Epithelial cell of esophagus (primary cell): ENCODE data around the gene PPP2R2D.

Experiments
- DNase-seq: peaks from one replicate; pipeline ENCODE4 v3.0.0; 2010; ENCODE audit warnings: low read depth
- H3K4me3 ChIP-seq: 2 replicates; pipeline ENCODE4 v1.5.1; 2011; ENCODE audit warnings: mild to moderate bottlenecking, low read length, control low read depth
- TF ChIP-seq, protein P1 (sequence below): IDR thresholded peaks from 2 replicates; pipeline ENCODE4 v1.5.1; 2011; ENCODE audit warnings: low read depth, mild to moderate bottlenecking, low read length, control low read depth, inconsistent platforms; ENCODE audit not compliant: insufficient read depth; ENCODE audit errors: missing control alignments

The PPP2R2D gene

DNA sequence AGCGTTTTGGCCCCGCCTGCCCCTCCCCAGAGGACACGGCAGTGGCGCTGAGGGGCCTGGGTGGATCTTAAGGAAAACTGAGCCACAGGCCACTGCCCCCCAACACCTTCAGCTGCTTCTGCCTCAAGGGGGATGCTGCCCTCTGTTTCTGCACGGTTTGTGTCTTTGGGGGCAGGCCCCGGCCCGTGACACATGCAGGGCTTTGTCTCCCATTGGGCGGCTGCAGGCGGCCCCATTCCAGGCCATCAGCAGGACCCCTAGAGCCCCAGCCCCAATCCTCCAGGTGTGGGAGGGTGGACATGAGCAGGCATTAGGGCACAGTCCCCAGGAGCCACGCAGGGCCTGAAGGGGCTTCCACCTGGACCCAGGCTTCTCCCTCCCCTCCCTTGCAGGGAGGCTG, 25.3 kb upstream of the PPP2R2D start:
- DNase-seq, result no peak
- H3K4me3 ChIP-seq, result no peak overlapping the region
- TF ChIP-seq, protein P1, sequence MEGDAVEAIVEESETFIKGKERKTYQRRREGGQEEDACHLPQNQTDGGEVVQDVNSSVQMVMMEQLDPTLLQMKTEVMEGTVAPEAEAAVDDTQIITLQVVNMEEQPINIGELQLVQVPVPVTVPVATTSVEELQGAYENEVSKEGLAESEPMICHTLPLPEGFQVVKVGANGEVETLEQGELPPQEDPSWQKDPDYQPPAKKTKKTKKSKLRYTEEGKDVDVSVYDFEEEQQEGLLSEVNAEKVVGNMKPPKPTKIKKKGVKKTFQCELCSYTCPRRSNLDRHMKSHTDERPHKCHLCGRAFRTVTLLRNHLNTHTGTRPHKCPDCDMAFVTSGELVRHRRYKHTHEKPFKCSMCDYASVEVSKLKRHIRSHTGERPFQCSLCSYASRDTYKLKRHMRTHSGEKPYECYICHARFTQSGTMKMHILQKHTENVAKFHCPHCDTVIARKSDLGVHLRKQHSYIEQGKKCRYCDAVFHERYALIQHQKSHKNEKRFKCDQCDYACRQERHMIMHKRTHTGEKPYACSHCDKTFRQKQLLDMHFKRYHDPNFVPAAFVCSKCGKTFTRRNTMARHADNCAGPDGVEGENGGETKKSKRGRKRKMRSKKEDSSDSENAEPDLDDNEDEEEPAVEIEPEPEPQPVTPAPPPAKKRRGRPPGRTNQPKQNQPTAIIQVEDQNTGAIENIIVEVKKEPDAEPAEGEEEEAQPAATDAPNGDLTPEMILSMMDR, result no peak

DNA sequence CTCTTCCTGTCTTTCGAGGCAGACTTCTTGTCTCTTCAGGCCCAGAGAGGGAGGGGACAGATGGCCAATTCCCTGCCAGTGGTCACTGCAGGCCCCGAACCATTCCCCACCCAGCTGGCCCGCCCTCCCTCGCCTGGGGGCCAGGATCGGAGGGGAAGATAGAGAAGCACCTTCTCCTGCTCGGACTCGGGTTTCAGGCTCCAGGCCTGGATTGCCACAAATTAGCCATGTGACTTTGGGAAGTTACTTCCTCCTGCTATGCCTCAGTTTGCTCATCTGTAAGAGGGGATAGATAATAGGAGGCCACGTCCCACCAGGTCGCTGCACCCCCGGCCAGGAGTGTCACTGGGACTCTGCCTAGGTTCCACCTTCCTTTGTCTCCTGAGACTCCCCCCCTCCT, 24.8 kb upstream of the PPP2R2D start:
- H3K4me3 ChIP-seq, result no peak overlapping the region
- TF ChIP-seq, protein P1, result no peak
- no peak for DNase-seq

DNA sequence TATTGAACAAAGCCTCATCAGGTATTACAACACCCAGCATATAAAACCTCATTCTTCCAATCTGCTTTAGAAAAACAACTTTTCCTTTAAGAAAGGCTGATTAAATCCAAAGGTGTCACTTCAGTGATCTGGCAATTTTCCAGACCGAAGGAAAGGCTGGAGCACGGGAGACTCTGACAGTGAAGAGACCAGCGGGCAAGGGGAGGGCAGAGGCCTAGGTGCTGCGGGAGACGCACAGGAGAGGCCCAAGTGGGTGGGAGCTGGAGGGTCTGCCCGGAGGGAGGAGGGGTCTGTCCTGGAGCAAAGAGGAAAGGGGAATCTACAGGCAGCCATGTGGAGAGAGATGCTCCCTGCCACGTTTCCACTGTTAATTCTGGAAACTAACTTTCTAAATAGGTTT, 24.3 kb upstream of the PPP2R2D start:
- no peak for DNase-seq
- TF ChIP-seq, protein P1, result no peak
- no peak overlapping the region for H3K4me3 ChIP-seq

DNA sequence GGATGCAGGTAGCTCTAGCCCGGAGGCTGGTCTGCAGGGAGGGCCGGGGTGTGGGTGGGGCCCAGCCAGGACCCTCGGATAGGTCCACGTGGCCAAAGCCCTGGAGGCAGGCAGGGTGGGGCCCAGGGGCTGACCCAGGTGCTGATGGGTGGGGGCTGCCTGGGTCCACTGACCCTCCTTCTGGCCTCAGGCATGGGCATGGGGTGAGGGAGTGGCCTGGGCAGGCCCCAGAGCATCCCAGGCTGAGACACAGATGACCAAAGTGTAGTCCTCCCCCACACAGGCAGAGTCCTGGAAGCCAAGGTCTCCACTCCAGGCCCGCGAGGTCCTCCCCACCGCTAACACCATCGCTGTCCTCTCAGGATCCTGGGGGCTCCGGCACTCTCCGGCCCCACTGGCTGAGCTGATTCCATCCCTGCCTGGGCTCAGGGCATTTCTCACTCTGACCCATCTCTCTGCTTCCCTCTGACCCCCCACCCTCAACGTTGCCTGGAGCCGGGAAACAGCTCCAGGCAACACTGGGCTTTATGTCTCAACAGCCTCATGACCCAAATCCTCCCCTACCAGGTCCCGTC, 20.7 kb upstream of the PPP2R2D start:
- TF ChIP-seq, protein P1, result no peak
- no peak overlapping the region for H3K4me3 ChIP-seq
- DNase-seq, result no peak

DNA sequence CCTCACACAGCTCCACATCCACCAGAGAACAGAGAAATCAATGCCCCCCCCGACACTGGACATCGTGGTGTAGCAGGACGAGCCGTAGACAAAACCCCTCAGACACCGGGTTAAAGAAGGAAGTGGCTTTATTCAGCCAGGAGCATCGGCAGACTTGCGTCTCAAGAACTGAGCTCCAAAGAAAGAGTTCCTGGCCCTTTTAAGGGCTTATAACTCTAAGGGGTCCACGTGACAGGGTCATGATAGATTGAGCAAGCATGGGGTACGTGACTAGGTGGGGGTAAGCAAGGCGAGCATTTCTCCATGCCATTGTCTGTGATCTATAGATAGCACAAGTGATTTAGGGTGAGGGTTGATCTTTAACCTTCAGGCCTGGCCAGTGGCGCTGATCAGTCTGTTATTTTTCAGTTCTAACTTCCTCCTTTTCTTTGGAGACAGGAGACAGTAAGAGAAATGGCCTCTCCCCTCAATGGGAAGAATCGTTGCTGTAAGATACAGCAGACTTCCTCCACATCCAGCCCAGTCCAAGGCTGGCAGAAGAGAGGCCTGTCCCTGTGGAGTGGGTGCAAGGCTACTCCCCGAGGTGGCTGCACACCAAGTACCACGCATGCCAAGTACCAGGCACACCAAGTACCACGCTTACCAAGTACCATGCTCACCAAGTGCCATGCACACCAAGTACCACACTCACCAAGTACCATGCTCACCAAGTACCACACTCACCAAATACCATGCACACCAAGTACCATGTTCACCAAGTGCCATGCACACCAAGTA, 19.5 kb upstream of the PPP2R2D start:
- TF ChIP-seq, protein P1, result no peak
- no peak overlapping the region for H3K4me3 ChIP-seq
- no peak for DNase-seq

DNA sequence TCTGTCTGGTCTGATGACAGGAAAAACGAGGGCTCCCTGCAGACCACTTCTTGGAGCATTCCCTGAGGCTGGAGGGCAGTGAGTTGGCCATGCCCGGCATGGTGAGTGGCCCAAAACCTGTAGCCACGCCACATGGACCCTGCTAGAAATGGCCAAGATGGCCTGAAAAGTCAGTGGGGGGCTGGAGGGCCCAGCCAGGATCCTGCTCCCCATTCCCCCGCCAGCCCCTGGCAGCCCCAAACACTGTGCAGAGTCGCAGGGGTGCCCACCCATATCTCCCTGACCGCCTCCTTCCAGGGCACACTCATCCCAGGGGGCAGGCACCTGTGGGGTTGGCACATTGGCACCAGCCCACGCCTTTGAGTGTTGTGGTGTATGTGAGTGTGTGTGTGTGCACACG, 18.7 kb upstream of the PPP2R2D start:
- TF ChIP-seq, protein P1, result no peak
- no peak for DNase-seq
- no peak overlapping the region for H3K4me3 ChIP-seq
